Naive thymus-derived CD4-positive, alpha-beta T cell (primary cell): ENCODE results near the gene GNPAT. TPM values are rescaled to one million over a fixed set of nuclear protein-coding genes. Genes with fewer than 3 reads are reported as not detected.

ENCODE experiments used
- ATAC-seq: fragments of 150-1000 bp; cut with Tn5 transposase; 2 replicates; pipeline ENCODE4 v1.10.0; 2021; ENCODE audit warnings: mild to moderate bottlenecking, moderate library complexity
- CTCF ChIA-PET: fragments of 350-600 bp; sonication (Branson Sonifier 250); formaldehyde crosslinking; loops from one replicate; lab custom pipeline; 2021; ENCODE audit warnings: antibody characterized with exemption; lab: Charles Lee
- POLR2A ChIA-PET: fragments of 350-600 bp; sonication (Branson Sonifier 250); formaldehyde crosslinking; loops from one replicate; lab custom pipeline; 2021; ENCODE audit warnings: antibody characterized with exemption, inconsistent platforms; lab: Charles Lee
- DNase-seq, 9 donors: peaks; one replicate each; pipeline versions ENCODE4 v3.0.0 to v3.0.0-alpha.2; 2020 to 2022; ENCODE audit warnings: mixed read lengths in 1 of 9
- H3K27ac ChIP-seq: one replicate; pipeline ENCODE4 v1.7.0; 2013; ENCODE audit warnings: mild to moderate bottlenecking, low read depth, low read length, moderate library complexity
- H3K27me3 ChIP-seq, 2 donors: one replicate each; pipeline ENCODE4 v1.7.0; 2013; ENCODE audit warnings: low read length in 2 of 2, mild to moderate bottlenecking in 2 of 2, moderate library complexity in 2 of 2; ENCODE audit not compliant: control insufficient read depth in 2 of 2, insufficient read depth in 2 of 2
- H3K36me3 ChIP-seq, 3 experiments: 1 replicate in 2 of 3; 2 replicates in 1 of 3; pipeline ENCODE4 v1.7.0; 2013; ENCODE audit warnings: low read length in 3 of 3, mild to moderate bottlenecking in 3 of 3, moderate library complexity in 1 of 3; ENCODE audit not compliant: insufficient read depth in 3 of 3, control insufficient read depth in 2 of 3
- H3K4me1 ChIP-seq, 2 donors: one replicate each; pipeline ENCODE4 v1.7.0; 2013; ENCODE audit warnings: low read length in 2 of 2, mild to moderate bottlenecking in 2 of 2, moderate library complexity in 1 of 2; ENCODE audit not compliant: control insufficient read depth in 2 of 2, insufficient read depth in 2 of 2
- H3K4me3 ChIP-seq: 2 replicates; pipeline ENCODE4 v1.7.0; 2013; ENCODE audit warnings: mild to moderate bottlenecking, low read length
- H3K9me3 ChIP-seq, 3 experiments: 1 replicate in 2 of 3; 2 replicates in 1 of 3; pipeline ENCODE4 v1.7.0; 2013; ENCODE audit warnings: low read length in 3 of 3; ENCODE audit not compliant: control insufficient read depth in 2 of 3
- H3K27ac Mint-ChIP-seq, 9 donors: one replicate each; pipeline ENCODE4 v1.8.0; 2020 to 2022; ENCODE audit warnings: mixed read lengths in 9 of 9, mild to moderate bottlenecking in 8 of 9, moderate library complexity in 5 of 9, inconsistent platforms in 2 of 9
- H3K27me3 Mint-ChIP-seq, 5 donors: one replicate each; pipeline ENCODE4 v1.8.0; 2021 to 2022; ENCODE audit warnings: mixed read lengths in 5 of 5, mild to moderate bottlenecking in 1 of 5
- H3K36me3 Mint-ChIP-seq, 5 donors: one replicate each; pipeline ENCODE4 v1.8.0; 2020 to 2022; ENCODE audit warnings: mixed read lengths in 5 of 5, mild to moderate bottlenecking in 3 of 5, inconsistent platforms in 1 of 5
- H3K4me1 Mint-ChIP-seq, 7 donors: one replicate each; pipeline ENCODE4 v1.8.0; 2020 to 2022; ENCODE audit warnings: mixed read lengths in 7 of 7, mild to moderate bottlenecking in 3 of 7, inconsistent platforms in 1 of 7
- H3K4me3 Mint-ChIP-seq, 10 donors: one replicate each; pipeline ENCODE4 v1.8.0; 2020 to 2022; ENCODE audit warnings: mild to moderate bottlenecking in 10 of 10, mixed read lengths in 10 of 10, moderate library complexity in 6 of 10, inconsistent platforms in 2 of 10
- H3K9me3 Mint-ChIP-seq, 11 donors: one replicate each; pipeline ENCODE4 v1.8.0; 2020 to 2022; ENCODE audit warnings: mixed read lengths in 11 of 11, mild to moderate bottlenecking in 4 of 11, inconsistent platforms in 1 of 11, moderate library complexity in 1 of 11
- intact Hi-C, 2 donors: fragments of 100-400 bp; cut with micrococcal nuclease; formaldehyde crosslinking; loops; one replicate each; pipeline ENCODE4 v1.15.1; 2023
- polyA plus RNA-seq, 2 donors: library from polyadenylated mRNA; unstranded; fragments of 300-500 nt; fragmentation: Illumina TruSeq; gene quantifications; one replicate each; pipeline ENCODE4 v1.2.3, GENCODE V29; 2021
- total RNA-seq, 6 experiments: library from RNA in 5 of 6; stranded (reverse) in 5 of 6; gene quantifications; 1 replicate in 5 of 6; 2 replicates in 1 of 6; pipeline ENCODE4 v1.2.3 and lab custom pipeline; 2021 to 2026

Gene GNPAT
- total and polyA plus RNA-seq, 7 experiments from 2014 or later = 17.3 to 41.0 (median 34.4) TPM

DNA sequence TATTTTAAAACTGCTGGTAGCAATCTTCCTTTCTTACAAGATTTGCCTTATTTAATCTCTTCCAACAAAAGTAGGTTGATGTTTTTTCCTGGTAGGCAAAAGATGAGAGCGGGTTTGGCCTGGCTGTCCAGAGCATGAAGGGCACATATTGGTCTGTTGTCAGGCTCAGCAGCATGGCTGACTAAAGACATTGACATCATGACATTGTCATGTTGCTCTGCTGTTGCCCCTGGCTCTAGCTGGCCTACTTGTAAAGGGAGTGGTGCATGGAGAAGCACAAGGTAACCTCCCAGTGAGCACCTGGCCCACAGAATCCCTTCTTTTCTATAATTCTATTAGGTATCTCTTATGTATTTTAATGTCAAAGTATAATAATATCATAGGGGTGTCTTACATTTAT is 23.6 kb downstream of the GNPAT start:
- H3K36me3 Mint-ChIP-seq = peaks cover 24 to 75% (median 51%) of the 10 kb centered on the region in 5 donors

DNA sequence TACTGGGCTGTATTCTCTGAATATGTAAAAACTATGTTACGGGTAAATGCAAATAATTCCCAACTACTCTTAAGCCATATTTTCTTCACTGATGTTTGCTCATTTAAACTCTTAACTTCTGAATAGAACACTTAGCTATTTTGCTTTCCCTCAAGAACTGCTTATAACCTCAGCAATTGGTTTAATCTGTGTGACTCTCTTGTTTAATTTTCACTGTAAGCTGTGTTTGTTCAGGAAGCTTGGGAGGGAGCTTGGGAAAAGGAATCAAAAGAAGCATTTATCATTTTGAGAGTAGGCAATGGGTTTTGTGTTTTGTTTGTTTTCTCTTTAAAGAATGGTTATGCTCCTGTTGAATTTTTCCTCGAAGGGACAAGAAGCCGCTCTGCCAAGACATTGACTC is 24.4 kb downstream of the GNPAT start:
- Histone ChIP-seq H3K4me1 (no peaks in the 10 kb centered on the region), H3K36me3 (peaks cover 10 to 58% (median 29%) of the 10 kb centered on the region in 3 experiments), H3K27ac (no peak overlapping the region), H3K9me3 (no peaks in the 10 kb centered on the region), H3K4me3 (no peak overlapping the region), H3K27me3 (no peaks in the 10 kb centered on the region)
- CTCF ChIA-PET = no interaction called here
- peaks cover 0 to 3% (median 0%) of the 10 kb centered on the region in 11 donors for H3K9me3 Mint-ChIP-seq
- H3K4me1 Mint-ChIP-seq = peaks cover 0 to 10% (median 0%) of the 10 kb centered on the region in 7 donors
- no peak for DNase-seq
- no peaks in the 10 kb centered on the region for H3K27me3 Mint-ChIP-seq
- peaks cover 24 to 75% (median 49%) of the 10 kb centered on the region in 5 donors for H3K36me3 Mint-ChIP-seq
- intact Hi-C loops = no loop called here
- peak overlapping the region in 4 of 9 donors; percentile 9 to 59 (median 42) for H3K27ac Mint-ChIP-seq
- H3K4me3 Mint-ChIP-seq = no peak overlapping the region
- no peak for ATAC-seq
- POLR2A ChIA-PET = no interaction called here

More for the DNA sequence above, 23.6 kb downstream of the GNPAT start:
- Histone ChIP-seq H3K27ac (no peak overlapping the region), H3K36me3 (peaks cover 12 to 59% (median 35%) of the 10 kb centered on the region in 3 experiments), H3K4me1 (no peaks in the 10 kb centered on the region), H3K4me3 (no peak overlapping the region), H3K9me3 (no peaks in the 10 kb centered on the region), H3K27me3 (no peaks in the 10 kb centered on the region)
- intact Hi-C loops = no loop called here
- H3K27ac Mint-ChIP-seq = peak overlapping the region in 4 of 9 donors; percentile 12 to 65 (median 60)
- no peak overlapping the region for H3K4me3 Mint-ChIP-seq
- CTCF ChIA-PET = no interaction called here
- H3K4me1 Mint-ChIP-seq = peaks cover 0 to 4% (median 0%) of the 10 kb centered on the region in 7 donors
- ATAC-seq = no peak
- no peaks in the 10 kb centered on the region for H3K27me3 Mint-ChIP-seq
- no peak for DNase-seq
- peaks cover 0 to 7% (median 0%) of the 10 kb centered on the region in 11 donors for H3K9me3 Mint-ChIP-seq
- POLR2A ChIA-PET = no interaction called here

DNA sequence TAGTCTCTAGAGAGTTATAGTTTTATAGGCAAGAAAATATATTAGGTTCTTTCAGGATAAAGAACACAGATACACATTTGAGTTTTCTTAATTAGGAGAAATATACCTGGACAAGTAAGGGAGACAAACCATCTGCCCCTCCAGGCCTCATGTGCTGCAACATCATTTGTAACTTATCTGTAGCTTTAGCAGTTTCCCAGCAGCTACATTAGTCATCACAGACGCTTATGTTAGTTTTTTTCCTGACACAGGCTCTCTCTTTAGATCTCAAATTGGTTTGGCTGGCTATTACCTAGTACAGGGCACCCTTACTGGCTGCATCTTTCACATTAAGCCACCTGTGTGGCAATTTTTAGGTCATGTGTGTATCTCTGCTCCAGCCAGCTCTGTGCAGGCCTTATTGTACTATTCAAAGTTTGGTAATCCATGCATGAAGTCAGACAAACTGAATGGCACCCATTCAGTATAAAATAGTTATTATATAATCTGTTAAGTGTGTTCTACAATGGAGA is 25.9 kb downstream of the GNPAT start:
- CTCF ChIA-PET = no interaction called here
- H3K4me1 ChIP-seq = no peaks in the 10 kb centered on the region
- Mint-ChIP-seq H3K27ac (no peak overlapping the region), H3K9me3 (peaks cover 0 to 2% (median 0%) of the 10 kb centered on the region in 11 donors), H3K27me3 (no peaks in the 10 kb centered on the region), H3K36me3 (peaks cover 22 to 68% (median 50%) of the 10 kb centered on the region in 5 donors), H3K4me3 (no peak overlapping the region), H3K4me1 (peaks cover 0 to 20% (median 0%) of the 10 kb centered on the region in 7 donors)
- no peaks in the 10 kb centered on the region for H3K27me3 ChIP-seq
- H3K36me3 ChIP-seq = peaks cover 10 to 57% (median 21%) of the 10 kb centered on the region in 3 experiments
- H3K27ac ChIP-seq = no peak overlapping the region
- intact Hi-C loops = no loop called here
- H3K4me3 ChIP-seq = no peak overlapping the region
- ATAC-seq (no peak), DNase-seq (no peak)
- POLR2A ChIA-PET = no interaction called here
- H3K9me3 ChIP-seq = no peaks in the 10 kb centered on the region

GRCh38 chr1:231272173-231272572 is 31.2 kb downstream of the GNPAT start:
- Mint-ChIP-seq H3K27me3 (no peaks in the 10 kb centered on the region), H3K27ac (peak overlapping the region; percentile 39 to 99 (median 93)), H3K4me1 (peaks cover 6 to 52% (median 24%) of the 10 kb centered on the region in 7 donors), H3K9me3 (peaks cover 0 to 2% (median 0%) of the 10 kb centered on the region in 11 donors), H3K36me3 (peaks cover 24 to 65% (median 63%) of the 10 kb centered on the region in 5 donors), H3K4me3 (peak overlapping the region in 8 of 10 donors; percentile 28 to 84 (median 61))
- Histone ChIP-seq H3K27me3 (no peaks in the 10 kb centered on the region), H3K4me3 (no peak overlapping the region), H3K27ac (peak overlapping the region; percentile 55), H3K9me3 (no peaks in the 10 kb centered on the region), H3K4me1 (peaks cover 0 to 3% of the 10 kb centered on the region in 2 donors), H3K36me3 (peaks cover 0 to 54% (median 7%) of the 10 kb centered on the region in 3 experiments)
- ChIA-PET CTCF (no interaction called here), POLR2A (no interaction called here)
- intact Hi-C loops = loop anchor here in 1 of 2 donors (1.0 to 5.0 kb wide), 3 partner anchors 31 to 330 kb away; partner anchors contain the start of genes GNPAT and SPRTN
- ATAC-seq = peak; percentile 31
- peak in 6 of 9 donors; percentile 1 to 52 (median 28) for DNase-seq

DNA sequence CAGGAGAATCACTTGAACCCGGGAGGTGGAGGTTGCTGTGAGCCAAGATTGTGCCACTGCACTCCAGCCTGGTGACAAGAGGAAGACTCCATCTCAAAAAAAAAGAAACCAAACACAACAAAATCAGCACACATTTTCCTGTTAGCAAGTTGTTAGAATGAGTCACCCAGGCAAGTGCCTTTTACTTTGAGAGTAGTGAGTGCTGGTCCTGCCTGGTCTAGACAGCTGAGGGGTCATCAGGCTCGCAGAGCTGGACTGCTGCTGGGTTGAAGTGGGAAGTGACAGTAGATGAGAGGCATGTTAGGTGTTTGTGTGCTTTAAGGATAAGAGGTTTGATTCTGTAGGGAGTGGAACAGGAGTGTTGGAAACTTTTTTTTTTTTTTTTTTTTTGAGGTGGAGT is 31.9 kb downstream of the GNPAT start:
- H3K36me3 ChIP-seq = peaks cover 0 to 54% (median under 1%) of the 10 kb centered on the region in 3 experiments
- Mint-ChIP-seq H3K9me3 (peaks cover 0 to 2% (median 0%) of the 10 kb centered on the region in 11 donors), H3K27ac (peak overlapping the region; percentile 28 to 99 (median 93)), H3K27me3 (no peaks in the 10 kb centered on the region), H3K4me3 (peak overlapping the region in 7 of 10 donors; percentile 28 to 81 (median 60)), H3K36me3 (peaks cover 21 to 65% (median 64%) of the 10 kb centered on the region in 5 donors), H3K4me1 (peaks cover 6 to 52% (median 24%) of the 10 kb centered on the region in 7 donors)
- H3K9me3 ChIP-seq = no peaks in the 10 kb centered on the region
- CTCF ChIA-PET = no interaction called here
- H3K4me3 ChIP-seq = no peak overlapping the region
- H3K4me1 ChIP-seq = peaks cover 0 to 3% of the 10 kb centered on the region in 2 donors
- H3K27ac ChIP-seq = no peak overlapping the region
- POLR2A ChIA-PET = no interaction called here
- H3K27me3 ChIP-seq = no peaks in the 10 kb centered on the region
- intact Hi-C loops = loop anchor here in 1 of 2 donors (1.0 to 5.0 kb wide), 3 partner anchors 32 to 329 kb away; partner anchors contain the start of genes GNPAT and SPRTN
- DNase-seq (peak in 1 of 9 donors; percentile 33), ATAC-seq (no peak)

GRCh38 chr1:231274119-231274825 is 33.3 kb downstream of the GNPAT start:
- intact Hi-C loops = loop anchor here in 1 of 2 donors (5.0 kb wide), 1 partner anchor 328 kb away; no protein-coding TSS in a partner anchor
- H3K4me3 ChIP-seq = no peak overlapping the region
- no peaks in the 10 kb centered on the region for H3K27me3 ChIP-seq
- peaks cover 21 to 64% (median 60%) of the 10 kb centered on the region in 5 donors for H3K36me3 Mint-ChIP-seq
- peaks cover 0 to 3% (median 0%) of the 10 kb centered on the region in 11 donors for H3K9me3 Mint-ChIP-seq
- H3K4me3 Mint-ChIP-seq = peak overlapping the region in 1 of 10 donors; percentile 29
- H3K4me1 ChIP-seq = peaks cover 0 to 3% of the 10 kb centered on the region in 2 donors
- H3K36me3 ChIP-seq = peaks cover 0 to 56% (median 0%) of the 10 kb centered on the region in 3 experiments
- peaks cover 6 to 52% (median 24%) of the 10 kb centered on the region in 7 donors for H3K4me1 Mint-ChIP-seq
- H3K27ac ChIP-seq = peak overlapping the region; percentile 32
- no peaks in the 10 kb centered on the region for H3K9me3 ChIP-seq
- H3K27ac Mint-ChIP-seq = peak overlapping the region in 7 of 9 donors; percentile 8 to 99 (median 89)
- ChIA-PET POLR2A (no interaction called here), CTCF (interaction anchor here (0.7 kb wide), 1 partner anchor 516 kb away, joined by 3 read pairs; no protein-coding TSS in a partner anchor)
- DNase-seq (peak in 1 of 9 donors; percentile 44), ATAC-seq (no peak)
- no peaks in the 10 kb centered on the region for H3K27me3 Mint-ChIP-seq
